ENCODE data around the gene SMIM41. TPM values are rescaled to one million over a fixed set of nuclear protein-coding genes. Genes with fewer than 3 reads are reported as not detected.

Gene SMIM41
- total RNA-seq, 1 donor from 2014 or later, result not detected

DNA sequence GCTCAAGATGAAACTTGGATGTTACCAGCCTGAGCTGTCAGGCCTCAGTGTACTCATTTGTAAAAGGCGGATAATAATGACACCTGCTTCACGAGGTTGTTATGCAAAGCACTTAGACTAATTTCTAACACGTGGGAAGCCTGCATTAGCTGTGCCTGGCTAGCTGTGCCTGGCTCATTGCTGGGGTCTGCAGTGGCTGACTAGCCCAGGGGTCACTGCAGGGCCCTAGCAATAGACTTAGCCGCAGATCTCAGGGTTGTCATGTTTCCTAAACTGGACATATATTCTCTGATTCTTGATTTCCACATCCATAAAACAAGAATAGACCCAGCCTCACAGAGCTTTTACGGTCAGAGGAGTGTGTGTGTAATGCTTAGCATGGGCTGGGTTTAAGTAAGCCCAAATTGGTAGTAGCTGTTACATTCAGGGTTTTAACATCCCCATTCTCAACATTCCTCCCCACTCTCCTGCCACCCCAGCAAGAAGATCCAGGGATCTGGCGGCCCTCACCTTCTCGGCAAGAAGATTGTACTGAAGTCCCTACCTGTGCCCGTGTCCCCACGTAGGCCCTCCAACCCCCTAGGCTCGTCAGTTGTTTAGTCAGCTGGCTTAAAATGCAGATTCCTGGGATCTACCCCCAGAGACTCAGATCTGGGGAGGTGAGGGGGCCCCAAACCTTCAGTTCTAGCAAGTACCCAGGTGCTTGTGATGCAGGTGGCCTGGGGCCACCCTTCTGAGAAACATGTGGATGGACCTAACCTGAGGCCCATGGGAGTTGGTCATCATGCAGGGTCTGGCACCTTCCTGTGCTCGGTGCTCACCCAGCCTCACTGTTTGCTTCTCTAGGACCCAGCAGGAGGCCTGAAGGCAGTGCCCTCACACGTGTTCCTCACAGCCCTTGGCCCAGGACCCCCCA is 19.7 kb upstream of the SMIM41 start:
- no peak for DNase-seq (ENCODE audit: low read depth)
- no peak overlapping the region for H3K4me3 ChIP-seq (ENCODE audit: low read depth, low read length)

DNA sequence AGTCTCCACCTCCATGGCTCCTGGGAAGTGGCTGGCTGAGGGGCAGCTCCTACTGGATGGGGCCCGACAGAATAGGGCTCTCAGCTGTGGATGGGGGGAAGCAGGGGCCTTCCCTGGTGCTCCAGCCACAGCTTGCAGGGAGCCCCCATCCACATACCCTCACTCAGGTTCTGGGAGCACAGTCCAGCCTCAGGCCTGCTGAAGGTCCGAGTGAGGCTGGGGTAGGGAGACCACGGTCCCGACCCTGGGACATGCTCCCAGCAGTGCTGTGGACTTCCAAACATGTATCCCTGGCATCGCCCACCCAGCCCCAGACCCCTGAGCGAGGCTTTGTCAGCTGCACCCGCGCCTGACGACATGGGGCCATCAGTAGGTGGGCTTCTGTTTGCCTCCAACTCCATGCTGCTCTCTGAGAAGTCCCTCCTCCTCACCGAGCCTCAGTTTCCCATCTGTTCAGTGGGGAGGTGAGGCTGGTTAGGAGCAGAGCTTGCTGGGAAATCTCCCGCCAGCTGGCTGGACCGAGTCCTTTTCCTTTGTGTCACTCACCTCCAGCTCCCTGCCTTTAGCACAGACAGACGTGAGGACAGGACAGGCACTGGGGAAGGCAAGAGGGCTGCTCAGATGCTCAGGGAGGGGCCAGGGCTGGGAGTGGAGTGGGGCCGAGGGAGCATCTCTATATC is 18.9 kb upstream of the SMIM41 start:
- TF ChIP-seq, protein P1, sequence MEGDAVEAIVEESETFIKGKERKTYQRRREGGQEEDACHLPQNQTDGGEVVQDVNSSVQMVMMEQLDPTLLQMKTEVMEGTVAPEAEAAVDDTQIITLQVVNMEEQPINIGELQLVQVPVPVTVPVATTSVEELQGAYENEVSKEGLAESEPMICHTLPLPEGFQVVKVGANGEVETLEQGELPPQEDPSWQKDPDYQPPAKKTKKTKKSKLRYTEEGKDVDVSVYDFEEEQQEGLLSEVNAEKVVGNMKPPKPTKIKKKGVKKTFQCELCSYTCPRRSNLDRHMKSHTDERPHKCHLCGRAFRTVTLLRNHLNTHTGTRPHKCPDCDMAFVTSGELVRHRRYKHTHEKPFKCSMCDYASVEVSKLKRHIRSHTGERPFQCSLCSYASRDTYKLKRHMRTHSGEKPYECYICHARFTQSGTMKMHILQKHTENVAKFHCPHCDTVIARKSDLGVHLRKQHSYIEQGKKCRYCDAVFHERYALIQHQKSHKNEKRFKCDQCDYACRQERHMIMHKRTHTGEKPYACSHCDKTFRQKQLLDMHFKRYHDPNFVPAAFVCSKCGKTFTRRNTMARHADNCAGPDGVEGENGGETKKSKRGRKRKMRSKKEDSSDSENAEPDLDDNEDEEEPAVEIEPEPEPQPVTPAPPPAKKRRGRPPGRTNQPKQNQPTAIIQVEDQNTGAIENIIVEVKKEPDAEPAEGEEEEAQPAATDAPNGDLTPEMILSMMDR (conservative IDR thresholded peaks at IDR 0.05; ENCODE audit: low read depth, low read length), result no peak
- H3K4me3 ChIP-seq (ENCODE audit: low read depth, low read length), result no peak overlapping the region
- DNase-seq (ENCODE audit: low read depth), result no peak

More for the DNA sequence above, 19.7 kb upstream of the SMIM41 start:
- TF ChIP-seq, protein P1 (conservative IDR thresholded peaks at IDR 0.05; ENCODE audit: low read depth, low read length), result no peak

DNA sequence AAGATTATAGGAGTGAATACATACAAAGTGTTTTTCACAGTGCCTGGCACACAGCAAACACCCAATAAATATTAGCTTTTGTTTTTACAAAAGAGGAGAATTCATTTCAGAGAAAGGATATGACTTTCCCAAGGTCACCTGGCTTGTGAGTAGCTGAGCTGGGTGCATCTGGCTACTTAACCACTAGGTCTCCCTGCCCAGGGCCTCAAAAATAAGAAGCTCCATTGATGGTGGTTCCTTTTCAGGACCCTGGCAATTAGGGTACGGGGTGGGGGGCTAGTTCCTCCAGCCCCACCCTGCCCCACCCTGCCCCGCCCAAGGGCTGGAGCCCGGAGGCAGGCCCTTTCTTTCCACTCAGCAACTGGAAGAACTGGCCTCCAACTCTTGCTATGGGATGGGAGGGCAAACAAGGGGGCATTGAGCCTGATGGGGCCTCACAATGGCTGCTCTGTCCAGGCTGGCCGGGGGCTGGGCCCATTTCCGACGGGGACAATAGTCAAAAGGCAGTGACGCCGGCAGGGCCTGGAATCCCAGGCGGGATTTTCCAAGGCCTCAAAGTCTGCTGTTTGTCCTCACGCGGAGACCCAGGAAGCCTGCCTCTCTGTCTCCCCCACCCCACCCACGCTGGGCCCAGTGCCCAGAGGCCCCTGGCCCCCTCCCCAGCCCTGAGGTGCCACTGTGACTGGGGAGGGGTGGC is 17.9 kb upstream of the SMIM41 start:
- no peak for DNase-seq (ENCODE audit: low read depth)
- no peak overlapping the region for H3K4me3 ChIP-seq (ENCODE audit: low read depth, low read length)
- TF ChIP-seq, protein P1 (conservative IDR thresholded peaks at IDR 0.05; ENCODE audit: low read depth, low read length), result no peak

DNA sequence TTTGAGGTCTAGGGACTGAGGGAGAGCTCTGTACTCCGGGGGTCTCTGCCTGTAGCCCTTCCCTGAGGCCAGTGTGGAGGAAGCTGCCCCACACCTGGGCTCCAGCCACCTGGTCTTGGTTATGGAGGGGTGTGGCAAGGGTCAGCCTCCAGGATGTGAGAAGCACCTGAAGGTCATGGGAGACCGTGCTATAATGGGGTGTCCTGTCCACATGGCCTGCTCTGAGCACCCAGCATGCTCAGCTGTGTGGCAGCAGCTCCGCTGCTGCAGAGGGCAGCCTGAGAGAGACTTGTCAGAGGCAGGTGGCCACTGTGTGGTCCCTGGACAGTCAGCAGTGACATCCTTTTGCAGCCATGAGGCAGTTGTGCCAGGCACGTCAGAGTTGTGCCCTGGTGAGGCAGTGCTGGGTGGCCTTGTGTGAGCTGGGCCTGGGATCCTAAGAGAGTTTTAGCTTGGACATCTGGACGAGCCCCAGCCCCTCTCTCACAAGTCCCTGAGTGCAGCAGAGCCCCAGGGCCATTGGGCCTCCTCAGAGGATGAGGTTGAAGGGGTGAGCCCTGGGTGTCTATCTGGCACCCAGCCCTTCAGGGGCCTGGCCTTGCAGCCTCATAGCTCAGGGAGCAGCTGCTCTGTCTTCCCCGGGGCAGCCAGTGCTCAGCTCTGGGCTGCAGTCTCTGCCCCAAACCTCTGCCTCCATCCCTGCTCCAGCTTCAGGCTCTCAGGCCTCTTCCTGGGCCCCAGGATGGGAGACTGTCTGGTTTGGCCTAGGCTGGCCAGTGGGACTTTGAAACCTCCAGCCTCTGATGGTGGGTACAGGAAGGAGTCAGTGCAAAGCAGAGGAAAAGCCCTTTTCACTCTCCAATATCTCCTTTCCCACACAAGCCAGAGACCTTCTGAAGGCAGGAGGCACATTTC is 17.1 kb upstream of the SMIM41 start:
- no peak for DNase-seq (ENCODE audit: low read depth)
- no peak overlapping the region for H3K4me3 ChIP-seq (ENCODE audit: low read depth, low read length)
- TF ChIP-seq, protein P1 (conservative IDR thresholded peaks at IDR 0.05; ENCODE audit: low read depth, low read length), result no peak

DNA sequence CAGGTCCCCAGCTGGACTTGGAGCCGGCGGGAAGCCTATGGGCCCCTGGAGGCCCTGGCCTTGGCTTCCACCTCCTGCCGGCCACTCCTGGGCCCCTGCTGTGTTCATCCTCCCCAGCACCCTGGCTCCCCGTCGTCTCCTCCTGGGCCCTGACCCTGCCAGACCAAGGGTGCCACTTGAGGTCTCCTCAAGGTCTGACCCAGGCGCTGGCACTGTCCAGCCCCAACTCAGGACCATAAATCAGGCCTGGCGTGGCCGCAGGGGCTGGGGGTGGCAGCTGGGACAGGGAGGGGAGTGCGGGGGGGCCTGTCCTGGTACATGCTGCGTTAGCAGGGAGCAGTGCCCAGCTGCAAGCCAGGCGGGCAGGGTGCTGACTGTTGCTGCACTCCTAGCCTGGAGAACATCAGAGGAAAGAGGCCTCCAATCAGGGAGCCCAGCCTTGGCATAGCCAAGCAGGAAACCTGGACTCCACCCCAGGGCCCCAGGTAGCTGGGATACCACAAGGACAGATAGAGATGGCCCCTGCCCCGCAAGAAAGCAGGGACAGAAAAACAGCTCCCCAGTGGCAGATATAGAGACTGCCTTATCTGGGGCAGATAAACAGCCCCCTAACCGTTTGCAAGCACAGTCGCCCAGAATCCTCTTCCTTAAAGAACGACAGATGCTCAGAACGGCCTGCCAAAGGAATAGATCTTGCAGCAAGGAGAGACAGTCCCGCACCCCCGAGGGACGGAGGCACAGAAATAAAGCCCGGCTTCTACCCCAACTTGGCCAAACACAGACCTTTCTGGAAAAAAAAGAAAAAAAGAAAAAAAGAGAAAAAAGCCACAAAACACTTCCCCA is 16.2 kb upstream of the SMIM41 start:
- DNase-seq (ENCODE audit: low read depth), result no peak
- H3K4me3 ChIP-seq (ENCODE audit: low read depth, low read length), result no peak overlapping the region
- TF ChIP-seq, protein P1 (conservative IDR thresholded peaks at IDR 0.05; ENCODE audit: low read depth, low read length), result no peak
